ENCODE measurements around the gene PGBD4.

PGBD4 gene

DNA sequence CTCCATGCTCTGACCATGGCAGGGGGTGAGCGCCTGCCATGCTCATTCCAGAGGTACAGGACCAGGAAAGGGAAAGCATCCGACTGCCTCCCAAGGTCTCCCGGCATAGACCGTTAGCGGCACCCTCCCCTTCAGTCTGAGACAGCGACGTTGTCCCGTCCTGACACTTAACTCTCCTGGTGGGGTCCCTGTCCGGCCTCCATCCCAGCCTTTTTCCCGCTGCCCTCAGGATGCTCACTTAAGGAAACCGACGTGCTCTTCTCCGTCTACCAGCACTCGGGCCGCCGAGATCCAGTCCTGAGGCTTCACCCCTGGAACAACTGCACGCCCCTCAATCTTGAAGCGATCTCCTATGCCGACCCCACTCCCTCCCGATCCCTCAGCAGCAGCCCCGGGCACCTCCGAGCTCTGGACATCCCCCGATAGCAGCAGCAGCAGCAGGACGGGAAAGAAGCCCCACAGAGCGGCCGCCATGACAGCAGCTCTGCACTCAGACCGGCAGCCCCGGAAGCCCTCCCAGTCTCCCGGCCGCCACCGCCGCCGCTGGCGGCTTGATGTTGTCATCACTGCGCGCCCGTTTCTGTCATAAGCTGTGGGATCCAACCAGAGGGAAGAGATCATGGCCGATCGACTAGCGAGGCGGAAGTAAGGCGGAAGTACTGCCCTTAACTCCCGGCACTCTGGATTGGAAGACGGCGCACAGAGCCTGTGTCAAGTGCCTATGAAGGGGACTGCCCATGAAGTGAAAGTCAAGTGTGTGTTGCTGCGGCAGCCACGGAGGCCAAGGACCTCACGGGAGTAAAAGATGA lies at the start of gene PGBD4, which contains the start of gene EMC7:
PGBD4 (plus strand) TSS at position 718 of the 809 bp plus-strand sequence. CDS start 449 bp downstream, outside the sequence.
EMC7 (minus strand) TSS at position 497 of the 809 bp plus-strand sequence; CDS start at position 474, 23 bp downstream.
- peak within 1 kb of the TSS; percentile 69 for H3K27ac ChIP-seq (ENCODE audit: low read depth, low read length)
- peak within 1 kb of the TSS; percentile 77 for H3K9ac ChIP-seq (ENCODE audit: low read depth, low read length)
- no peaks in the 10 kb centered on the region for H3K27me3 ChIP-seq (ENCODE audit: control insufficient read depth, insufficient read depth, low read length)
- H3K9me3 ChIP-seq (ENCODE audit: control insufficient read depth, insufficient read depth, low read length), result no peaks in the 10 kb centered on the region
- H3K4me1 ChIP-seq (ENCODE audit: control insufficient read depth, insufficient read depth, low read length), result peaks cover 8% of the 10 kb centered on the region
- no peaks in the 10 kb centered on the region; the same call in 1 of the 2 replicates for H3K36me3 ChIP-seq (ENCODE audit: control insufficient read depth, insufficient read depth, low read length)
- H3K4me3 ChIP-seq (ENCODE audit: low read depth, low read length), result peak within 1 kb of the TSS; percentile 94

DNA sequence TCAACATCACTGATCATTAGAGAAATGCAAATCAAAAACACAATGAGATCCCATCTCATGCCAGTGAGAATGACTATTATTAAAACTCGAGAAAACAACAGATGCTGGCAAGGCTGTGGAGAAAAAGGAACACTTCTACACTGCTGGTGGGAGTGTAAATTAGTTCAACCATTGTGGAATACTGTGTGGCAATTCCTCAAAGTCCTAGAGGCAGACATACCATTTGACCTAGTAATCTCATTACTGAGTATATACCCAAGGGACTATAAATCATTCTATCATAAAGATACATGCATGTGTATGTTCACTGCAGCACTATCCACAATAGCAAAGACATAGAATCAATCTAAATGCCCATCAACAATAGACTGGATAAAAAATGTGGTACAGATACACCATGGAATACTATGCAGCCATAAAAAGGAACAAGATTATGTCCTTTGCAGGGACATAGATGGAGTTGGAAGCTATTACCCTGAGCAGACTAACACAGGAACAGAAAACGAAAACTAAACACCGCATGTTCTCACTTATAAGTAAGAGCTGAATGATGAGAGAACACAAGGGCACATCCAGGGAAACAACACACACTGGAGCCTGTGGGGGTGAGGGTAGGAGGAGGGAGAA lies 47.7 kb upstream of the PGBD4 start:
- H3K4me3 ChIP-seq (ENCODE audit: low read depth, low read length), result no peak overlapping the region
- no peaks in the 10 kb centered on the region for H3K4me1 ChIP-seq (ENCODE audit: control insufficient read depth, insufficient read depth, low read length)
- no peaks in the 10 kb centered on the region for H3K36me3 ChIP-seq (ENCODE audit: control insufficient read depth, insufficient read depth, low read length)
- H3K27ac ChIP-seq (ENCODE audit: low read depth, low read length), result no peak overlapping the region
- H3K27me3 ChIP-seq (ENCODE audit: control insufficient read depth, insufficient read depth, low read length), result no peaks in the 10 kb centered on the region
- peaks cover 2% of the 10 kb centered on the region; the same call in 1 of the 2 replicates for H3K9me3 ChIP-seq (ENCODE audit: control insufficient read depth, insufficient read depth, low read length)
- no peak overlapping the region for H3K9ac ChIP-seq (ENCODE audit: low read depth, low read length)

DNA sequence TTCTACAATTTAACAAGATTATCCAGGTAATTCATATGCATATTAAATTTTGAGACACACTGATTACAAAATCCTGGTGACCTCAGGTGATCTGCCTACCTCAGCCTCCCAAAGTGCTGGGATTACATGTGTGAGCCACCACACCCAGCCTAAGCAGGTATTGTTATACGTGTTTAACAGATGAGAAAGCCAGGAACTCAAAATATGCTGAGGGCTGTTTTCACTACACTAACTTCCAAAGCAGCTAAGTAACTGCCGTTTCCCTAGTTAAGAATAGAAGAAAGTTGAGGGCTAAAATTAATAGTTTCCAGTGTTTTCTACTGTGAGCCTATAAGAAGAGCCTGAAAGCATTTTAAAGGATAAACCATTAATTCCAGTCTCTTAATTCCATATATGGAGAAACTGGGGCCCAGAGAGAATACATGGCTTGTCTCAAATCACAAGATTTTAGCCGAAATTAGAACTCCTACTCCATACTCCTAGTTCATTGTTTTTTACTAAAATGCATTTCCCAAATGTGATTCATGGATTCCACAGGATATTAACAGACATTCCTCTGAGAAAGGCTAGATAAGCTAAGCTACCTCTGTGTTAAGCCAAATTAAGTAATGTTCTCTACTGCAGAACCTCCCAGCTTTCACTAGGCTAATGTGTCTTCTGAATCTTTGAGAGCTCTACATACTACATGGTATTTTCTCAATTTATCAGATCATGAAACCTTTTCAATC lies 45.9 kb upstream of the PGBD4 start:
- Histone ChIP-seq H3K27me3 (ENCODE audit: control insufficient read depth, insufficient read depth, low read length) (no peaks in the 10 kb centered on the region), H3K36me3 (ENCODE audit: control insufficient read depth, insufficient read depth, low read length) (no peaks in the 10 kb centered on the region), H3K4me3 (ENCODE audit: low read depth, low read length) (no peak overlapping the region), H3K9me3 (ENCODE audit: control insufficient read depth, insufficient read depth, low read length) (peaks cover 2% of the 10 kb centered on the region; the same call in 1 of the 2 replicates), H3K27ac (ENCODE audit: low read depth, low read length) (no peak overlapping the region), H3K4me1 (ENCODE audit: control insufficient read depth, insufficient read depth, low read length) (no peaks in the 10 kb centered on the region), H3K9ac (ENCODE audit: low read depth, low read length) (no peak overlapping the region)

DNA sequence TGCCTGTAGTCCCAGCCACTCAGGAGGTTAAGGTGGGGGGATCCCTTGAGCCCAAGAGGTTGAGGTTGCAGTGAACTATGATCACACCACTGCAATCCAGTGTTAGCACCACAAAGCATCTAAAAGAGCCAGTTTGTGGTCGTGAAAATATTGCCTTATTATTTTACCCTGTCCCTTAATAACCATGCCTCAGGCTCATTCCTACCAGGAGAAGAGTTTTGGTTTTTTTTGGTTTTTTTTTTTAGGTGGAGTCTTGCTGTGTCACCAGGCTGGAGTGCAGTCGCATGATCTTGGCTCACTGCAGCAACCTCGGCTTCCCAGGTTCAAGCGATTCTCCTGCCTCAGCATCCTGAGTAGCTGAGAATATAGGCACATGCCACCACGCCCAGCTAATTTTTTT lies 45.0 kb upstream of the PGBD4 start:
- Histone ChIP-seq H3K4me3 (ENCODE audit: low read depth, low read length) (no peak overlapping the region), H3K9ac (ENCODE audit: low read depth, low read length) (no peak overlapping the region), H3K4me1 (ENCODE audit: control insufficient read depth, insufficient read depth, low read length) (no peaks in the 10 kb centered on the region), H3K36me3 (ENCODE audit: control insufficient read depth, insufficient read depth, low read length) (no peaks in the 10 kb centered on the region), H3K27ac (ENCODE audit: low read depth, low read length) (no peak overlapping the region), H3K27me3 (ENCODE audit: control insufficient read depth, insufficient read depth, low read length) (no peaks in the 10 kb centered on the region), H3K9me3 (ENCODE audit: control insufficient read depth, insufficient read depth, low read length) (no peaks in the 10 kb centered on the region)

DNA sequence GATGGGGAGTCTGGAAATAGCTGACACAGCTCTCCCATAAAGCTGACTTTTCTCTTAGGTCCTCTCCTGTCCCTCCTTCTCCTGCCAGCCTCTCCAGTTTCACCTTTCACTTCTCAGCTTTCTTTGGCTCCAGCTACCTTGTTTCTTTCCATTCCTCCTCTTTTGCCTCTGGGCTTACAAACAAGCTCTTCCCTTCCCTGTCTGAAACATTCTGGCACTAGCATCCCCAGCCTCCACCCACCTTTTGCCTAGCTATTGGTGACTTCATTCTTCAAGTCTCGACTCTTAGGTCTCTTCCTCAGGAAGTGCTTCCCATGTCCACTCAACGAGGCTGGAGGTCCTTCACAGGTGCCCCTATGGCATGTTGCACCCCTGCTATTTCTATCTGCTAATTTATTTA lies 42.4 kb upstream of the PGBD4 start:
- no peak overlapping the region for H3K9ac ChIP-seq (ENCODE audit: low read depth, low read length)
- H3K36me3 ChIP-seq (ENCODE audit: control insufficient read depth, insufficient read depth, low read length), result no peaks in the 10 kb centered on the region
- no peak overlapping the region for H3K27ac ChIP-seq (ENCODE audit: low read depth, low read length)
- H3K4me3 ChIP-seq (ENCODE audit: low read depth, low read length), result no peak overlapping the region
- no peaks in the 10 kb centered on the region for H3K27me3 ChIP-seq (ENCODE audit: control insufficient read depth, insufficient read depth, low read length)
- H3K4me1 ChIP-seq (ENCODE audit: control insufficient read depth, insufficient read depth, low read length), result no peaks in the 10 kb centered on the region
- no peaks in the 10 kb centered on the region for H3K9me3 ChIP-seq (ENCODE audit: control insufficient read depth, insufficient read depth, low read length)

DNA sequence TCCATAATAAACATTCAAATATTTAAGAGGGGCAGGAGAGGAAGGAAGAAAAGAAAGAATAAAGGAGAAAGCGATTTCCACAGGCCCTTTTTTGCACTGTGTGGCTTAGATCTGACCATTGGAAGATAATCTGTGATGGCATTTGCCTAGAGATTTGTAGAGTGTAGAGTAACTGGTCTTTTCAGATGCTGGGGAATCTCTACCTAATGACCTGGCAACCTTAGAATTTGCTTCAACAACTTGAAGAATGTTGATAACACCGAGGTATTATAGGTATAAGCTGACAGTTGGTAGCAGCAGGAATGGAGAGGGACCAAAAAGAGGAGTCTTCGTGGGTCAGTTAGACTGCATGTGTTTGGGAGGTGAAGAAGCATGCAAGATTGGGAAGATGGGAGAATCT lies 41.9 kb upstream of the PGBD4 start:
- H3K4me3 ChIP-seq (ENCODE audit: low read depth, low read length), result no peak overlapping the region
- H3K27ac ChIP-seq (ENCODE audit: low read depth, low read length), result no peak overlapping the region
- no peaks in the 10 kb centered on the region for H3K36me3 ChIP-seq (ENCODE audit: control insufficient read depth, insufficient read depth, low read length)
- H3K27me3 ChIP-seq (ENCODE audit: control insufficient read depth, insufficient read depth, low read length), result no peaks in the 10 kb centered on the region
- H3K9ac ChIP-seq (ENCODE audit: low read depth, low read length), result no peak overlapping the region
- no peaks in the 10 kb centered on the region for H3K9me3 ChIP-seq (ENCODE audit: control insufficient read depth, insufficient read depth, low read length)
- no peaks in the 10 kb centered on the region for H3K4me1 ChIP-seq (ENCODE audit: control insufficient read depth, insufficient read depth, low read length)

DNA sequence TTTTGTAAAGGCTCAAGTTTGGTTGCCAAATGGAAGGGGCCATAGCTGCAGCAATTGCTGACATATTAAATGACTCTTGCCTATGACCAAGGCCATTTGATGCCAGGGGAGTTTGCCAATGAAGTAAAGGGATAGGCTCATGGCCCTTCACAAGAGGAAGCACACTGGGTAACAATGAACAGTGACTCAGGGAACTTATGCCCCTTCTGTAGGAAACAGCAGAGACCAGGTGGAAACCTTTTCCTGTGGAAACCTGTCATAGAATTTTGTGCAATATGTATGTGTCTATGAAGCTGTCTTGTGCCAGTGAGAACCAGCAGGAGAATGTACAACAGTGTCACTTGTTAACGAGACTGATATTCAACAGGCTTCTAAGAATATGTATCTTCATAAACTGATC lies 37.4 kb upstream of the PGBD4 start:
- H3K27ac ChIP-seq (ENCODE audit: low read depth, low read length), result no peak overlapping the region
- H3K4me1 ChIP-seq (ENCODE audit: control insufficient read depth, insufficient read depth, low read length), result no peaks in the 10 kb centered on the region
- no peak overlapping the region for H3K4me3 ChIP-seq (ENCODE audit: low read depth, low read length)
- no peaks in the 10 kb centered on the region for H3K27me3 ChIP-seq (ENCODE audit: control insufficient read depth, insufficient read depth, low read length)
- H3K36me3 ChIP-seq (ENCODE audit: control insufficient read depth, insufficient read depth, low read length), result no peaks in the 10 kb centered on the region
- H3K9ac ChIP-seq (ENCODE audit: low read depth, low read length), result no peak overlapping the region
- no peaks in the 10 kb centered on the region for H3K9me3 ChIP-seq (ENCODE audit: control insufficient read depth, insufficient read depth, low read length)

DNA sequence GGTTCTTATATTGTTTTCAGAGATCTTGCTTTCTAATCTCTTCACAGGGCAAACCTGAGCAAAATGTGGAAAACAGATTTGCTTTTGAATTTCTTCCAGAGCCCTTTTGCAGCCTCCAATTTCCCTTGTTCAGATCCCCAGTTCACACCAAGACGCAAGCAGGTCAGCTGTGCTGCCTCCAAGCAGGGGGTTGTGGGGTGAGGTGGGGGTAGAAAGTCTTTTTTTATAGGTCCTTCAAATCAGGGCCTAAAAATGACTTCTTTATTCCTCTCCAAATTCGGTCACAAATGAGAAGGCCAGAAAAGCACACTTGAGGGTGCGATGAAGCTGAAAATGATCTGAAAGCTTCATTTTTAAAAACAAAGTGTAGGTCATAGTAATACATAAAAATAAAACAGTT lies 36.6 kb upstream of the PGBD4 start:
- Histone ChIP-seq H3K4me1 (ENCODE audit: control insufficient read depth, insufficient read depth, low read length) (no peaks in the 10 kb centered on the region), H3K9me3 (ENCODE audit: control insufficient read depth, insufficient read depth, low read length) (no peaks in the 10 kb centered on the region), H3K27ac (ENCODE audit: low read depth, low read length) (no peak overlapping the region)

DNA sequence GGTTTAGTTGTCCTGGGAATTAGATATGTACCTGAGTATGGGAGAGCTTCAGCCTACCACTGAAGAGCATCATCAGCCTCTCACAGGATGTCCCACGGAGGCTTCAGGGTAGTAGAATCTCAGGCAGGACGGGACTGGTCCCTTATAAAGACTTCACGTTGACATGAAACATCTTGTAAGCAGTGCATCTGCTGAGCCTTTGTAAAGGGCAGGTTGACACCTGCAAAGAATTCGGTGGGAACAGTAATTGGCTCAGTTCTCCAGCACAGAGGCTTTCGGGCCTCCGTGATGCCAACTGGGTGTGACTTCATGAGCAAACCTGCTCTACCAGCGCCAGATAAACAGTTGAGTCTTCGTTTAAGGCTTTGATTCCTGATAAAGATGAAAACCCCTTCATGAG lies 35.9 kb upstream of the PGBD4 start:
- Histone ChIP-seq H3K4me1 (ENCODE audit: control insufficient read depth, insufficient read depth, low read length) (no peaks in the 10 kb centered on the region), H3K9me3 (ENCODE audit: control insufficient read depth, insufficient read depth, low read length) (no peaks in the 10 kb centered on the region), H3K27me3 (ENCODE audit: control insufficient read depth, insufficient read depth, low read length) (no peaks in the 10 kb centered on the region), H3K27ac (ENCODE audit: low read depth, low read length) (no peak overlapping the region), H3K36me3 (ENCODE audit: control insufficient read depth, insufficient read depth, low read length) (no peaks in the 10 kb centered on the region), H3K9ac (ENCODE audit: low read depth, low read length) (no peak overlapping the region), H3K4me3 (ENCODE audit: low read depth, low read length) (no peak overlapping the region)

More for the DNA sequence above, 36.6 kb upstream of the PGBD4 start:
- H3K36me3 ChIP-seq (ENCODE audit: control insufficient read depth, insufficient read depth, low read length), result no peaks in the 10 kb centered on the region
- H3K27me3 ChIP-seq (ENCODE audit: control insufficient read depth, insufficient read depth, low read length), result no peaks in the 10 kb centered on the region
- no peak overlapping the region for H3K9ac ChIP-seq (ENCODE audit: low read depth, low read length)
- H3K4me3 ChIP-seq (ENCODE audit: low read depth, low read length), result no peak overlapping the region

DNA sequence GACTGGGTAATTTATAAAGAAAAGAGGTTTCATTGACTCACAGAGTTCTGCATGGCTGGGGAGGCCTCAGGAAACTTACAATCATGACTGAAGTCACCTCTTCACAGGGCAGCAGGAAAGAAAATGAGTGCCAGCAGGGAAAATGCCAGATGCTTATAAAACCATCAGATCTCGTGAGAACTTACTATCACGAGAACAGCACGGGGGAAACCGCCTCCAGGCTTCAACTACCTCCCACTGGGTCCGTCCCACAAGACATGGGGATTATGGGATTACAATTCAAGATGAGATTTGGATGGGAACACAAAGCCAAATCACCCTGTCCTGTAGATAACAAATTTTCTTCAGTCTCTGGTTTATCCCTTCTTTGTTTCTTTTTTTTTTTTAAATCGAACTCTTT lies 31.9 kb upstream of the PGBD4 start:
- H3K9me3 ChIP-seq (ENCODE audit: control insufficient read depth, insufficient read depth, low read length), result no peaks in the 10 kb centered on the region
- no peak overlapping the region for H3K9ac ChIP-seq (ENCODE audit: low read depth, low read length)
- no peaks in the 10 kb centered on the region for H3K4me1 ChIP-seq (ENCODE audit: control insufficient read depth, insufficient read depth, low read length)

DNA sequence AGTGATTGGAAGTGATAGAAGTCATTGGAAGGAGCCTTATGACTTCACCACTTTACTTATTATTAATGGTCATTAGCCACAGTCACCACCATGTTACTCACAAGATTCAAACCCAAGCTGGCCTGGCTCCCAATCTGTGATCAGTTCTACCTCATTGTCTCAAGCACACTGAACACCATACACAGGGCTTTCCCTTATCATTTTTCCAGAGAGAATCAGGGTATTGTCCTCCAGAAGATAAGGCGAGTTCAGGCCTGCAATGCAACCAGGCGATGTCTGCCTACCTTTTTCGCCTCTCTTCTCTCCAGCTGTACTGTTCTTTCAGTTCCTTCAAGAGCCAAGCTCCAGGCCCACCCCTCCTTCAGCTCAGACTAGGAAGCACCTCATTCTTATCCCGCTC lies 25.1 kb upstream of the PGBD4 start:
- Histone ChIP-seq H3K9ac (ENCODE audit: low read depth, low read length) (no peak overlapping the region), H3K36me3 (ENCODE audit: control insufficient read depth, insufficient read depth, low read length) (no peaks in the 10 kb centered on the region), H3K4me3 (ENCODE audit: low read depth, low read length) (no peak overlapping the region), H3K27ac (ENCODE audit: low read depth, low read length) (no peak overlapping the region), H3K27me3 (ENCODE audit: control insufficient read depth, insufficient read depth, low read length) (no peaks in the 10 kb centered on the region), H3K4me1 (ENCODE audit: control insufficient read depth, insufficient read depth, low read length) (no peaks in the 10 kb centered on the region), H3K9me3 (ENCODE audit: control insufficient read depth, insufficient read depth, low read length) (no peaks in the 10 kb centered on the region)

More for the DNA sequence above, 31.9 kb upstream of the PGBD4 start:
- no peak overlapping the region for H3K27ac ChIP-seq (ENCODE audit: low read depth, low read length)
- H3K36me3 ChIP-seq (ENCODE audit: control insufficient read depth, insufficient read depth, low read length), result no peaks in the 10 kb centered on the region
- H3K27me3 ChIP-seq (ENCODE audit: control insufficient read depth, insufficient read depth, low read length), result no peaks in the 10 kb centered on the region
- H3K4me3 ChIP-seq (ENCODE audit: low read depth, low read length), result no peak overlapping the region

Measured in HUES48 (cell line).